IMR-90 (cell line): ENCODE measurements around the gene ACSL1. TPM values are rescaled to one million over a fixed set of nuclear protein-coding genes. Genes with fewer than 3 reads are reported as not detected.

ENCODE experiments used
- ATAC-seq: fragments of 200-7000 bp; cut with Tn5 transposase; 2 replicates; pipeline ENCODE4 v1.9.1; 2020; ENCODE audit warnings: low read depth, mild to moderate bottlenecking, moderate library complexity
- BruUV-seq: library from RNA; stranded (reverse); fragments of 400-500 nt; replicated peaks from 2 replicates; lab custom pipeline; 2021; lab: Mats Ljungman, UMichigan
- CTCF ChIA-PET: fragments of 300-600 bp; formaldehyde crosslinking; extraction: SDS; loops from one replicate; lab custom pipeline; 2021; ENCODE audit warnings: antibody characterized with exemption; lab: Yijun Ruan, JAX
- POLR2A ChIA-PET: fragments of 300-600 bp; sonication (Branson Sonifier 250); formaldehyde crosslinking; loops from one replicate; lab custom pipeline; 2022; ENCODE audit warnings: antibody characterized with exemption; ENCODE audit not compliant: unreplicated experiment; lab: Charles Lee
- DNase-seq: peaks from one replicate; pipeline ENCODE4 v3.0.0; 2013
- H2AFZ ChIP-seq: replicated peaks from 2 replicates; pipeline ENCODE3; 2013; ENCODE audit warnings: low read length, mild to moderate bottlenecking; ENCODE audit not compliant: poor library complexity
- H2AK5ac ChIP-seq: 2 replicates; pipeline ENCODE4 v1.6.1; 2013; ENCODE audit warnings: low read depth, low read length, inconsistent platforms
- H2AK9ac ChIP-seq: replicated peaks from 2 replicates; pipeline ENCODE3; 2013; ENCODE audit warnings: mild to moderate bottlenecking, low read depth, low read length, moderate library complexity; ENCODE audit not compliant: poor library complexity
- H2BK120ac ChIP-seq: 2 replicates; pipeline ENCODE4 v1.6.1; 2013; ENCODE audit warnings: low read depth, low read length, inconsistent platforms
- H2BK15ac ChIP-seq: 3 replicates; pipeline ENCODE4 v1.6.1; 2013; ENCODE audit warnings: low read depth, low read length, inconsistent platforms
- H2BK20ac ChIP-seq: 2 replicates; pipeline ENCODE4 v1.6.1; 2013; ENCODE audit warnings: low read depth, mild to moderate bottlenecking, inconsistent platforms, low read length, moderate library complexity
- H2BK5ac ChIP-seq: 2 replicates; pipeline ENCODE4 v1.6.1; 2013; ENCODE audit warnings: mild to moderate bottlenecking, low read depth, low read length, inconsistent platforms; ENCODE audit not compliant: poor library complexity, severe bottlenecking
- H3K14ac ChIP-seq: replicated peaks from 2 replicates; pipeline ENCODE4 v1.6.1; 2013; ENCODE audit warnings: low read depth, low read length, inconsistent platforms
- H3K18ac ChIP-seq: 2 replicates; pipeline ENCODE4 v1.6.1; 2013; ENCODE audit warnings: low read depth, low read length, control low read depth
- H3K23ac ChIP-seq: 2 replicates; pipeline ENCODE4 v1.6.1; 2013; ENCODE audit warnings: low read depth, low read length, inconsistent platforms
- H3K27ac ChIP-seq: 2 replicates; pipeline ENCODE4 v1.5.1; 2013; ENCODE audit warnings: mild to moderate bottlenecking, control low read depth, low read length; ENCODE audit not compliant: insufficient read depth
- H3K27me3 ChIP-seq: 2 replicates; pipeline ENCODE4 v1.6.1; 2013; ENCODE audit warnings: low read length; ENCODE audit not compliant: control insufficient read depth, insufficient read depth
- H3K36me3 ChIP-seq: 2 replicates; pipeline ENCODE4 v1.6.1; 2013; ENCODE audit warnings: low read length, mixed read lengths; ENCODE audit not compliant: control insufficient read depth, insufficient read depth
- H3K4ac ChIP-seq: 2 replicates; pipeline ENCODE4 v1.6.1; 2013; ENCODE audit warnings: low read depth, low read length, inconsistent platforms
- H3K4me1 ChIP-seq: 2 replicates; pipeline ENCODE4 v1.6.1; 2013; ENCODE audit warnings: low read length, mixed read lengths; ENCODE audit not compliant: control insufficient read depth, insufficient read depth
- H3K4me2 ChIP-seq: 2 replicates; pipeline ENCODE4 v1.6.1; 2013; ENCODE audit warnings: low read depth, mild to moderate bottlenecking, control low read depth, low read length, moderate library complexity
- H3K4me3 ChIP-seq: 2 replicates; pipeline ENCODE4 v1.5.1; 2013; ENCODE audit warnings: low read depth, mild to moderate bottlenecking, control low read depth, low read length, moderate library complexity; ENCODE audit not compliant: insufficient read depth
- H3K56ac ChIP-seq: 2 replicates; pipeline ENCODE4 v1.6.1; 2013; ENCODE audit warnings: low read length, inconsistent platforms; ENCODE audit not compliant: insufficient read depth; ENCODE audit errors: extremely low read depth
- H3K79me1 ChIP-seq, 2 experiments: 2 replicates each; pipeline ENCODE4 v1.6.1; 2013; ENCODE audit warnings: low read length in 2 of 2, inconsistent platforms in 1 of 2, low read depth in 1 of 2
- H3K9ac ChIP-seq: 2 replicates; pipeline ENCODE4 v1.6.1; 2013; ENCODE audit warnings: low read depth, low read length, control low read depth
- H3K9me1 ChIP-seq: 2 replicates; pipeline ENCODE4 v1.6.1; 2013; ENCODE audit warnings: low read length, inconsistent platforms; ENCODE audit not compliant: insufficient read depth
- H3K9me3 ChIP-seq: 2 replicates; pipeline ENCODE4 v1.6.1; 2013; ENCODE audit warnings: low read length; ENCODE audit not compliant: control insufficient read depth, insufficient read depth
- H4K20me1 ChIP-seq: 2 replicates; pipeline ENCODE4 v1.6.1; 2013; ENCODE audit warnings: low read length, inconsistent platforms; ENCODE audit not compliant: insufficient read depth
- H4K5ac ChIP-seq: 2 replicates; pipeline ENCODE4 v1.6.1; 2013; ENCODE audit warnings: mild to moderate bottlenecking, low read depth, low read length, control low read depth
- H4K8ac ChIP-seq, 2 experiments: 2 replicates each; pipeline ENCODE4 v1.6.1; 2013; ENCODE audit warnings: low read depth in 2 of 2, low read length in 2 of 2, control low read depth in 1 of 2, inconsistent platforms in 1 of 2
- H4K91ac ChIP-seq: 2 replicates; pipeline ENCODE4 v1.6.1; 2013; ENCODE audit warnings: low read depth, low read length, inconsistent platforms; ENCODE audit not compliant: insufficient read depth
- CEBPB ChIP-seq: IDR thresholded peaks from 2 replicates; pipeline ENCODE4 v1.6.1; 2012; ENCODE audit warnings: low read depth, low read length, improper control_type of control experiment
- MAFK ChIP-seq: IDR thresholded peaks from 2 replicates; pipeline ENCODE4 v1.6.1; 2012; ENCODE audit warnings: low read depth, low read length, improper control_type of control experiment
- MXI1 ChIP-seq: IDR thresholded peaks from 2 replicates; pipeline ENCODE4 v1.6.1; 2012; ENCODE audit warnings: low read depth, mild to moderate bottlenecking, low read length, moderate library complexity, borderline replicate concordance
- NFE2L2 ChIP-seq: fragments of 150-350 bp; IDR thresholded peaks from 2 replicates; pipeline ENCODE4 v1.6.1; 2016; ENCODE audit warnings: low read depth, mild to moderate bottlenecking, low read length
- RAD21 ChIP-seq: IDR thresholded peaks from 2 replicates; pipeline ENCODE4 v1.6.1; 2012; ENCODE audit warnings: low read length, improper control_type of control experiment
- USF2 ChIP-seq: fragments of 150-350 bp; IDR thresholded peaks from 2 replicates; pipeline ENCODE4 v1.6.1; 2017; ENCODE audit warnings: mild to moderate bottlenecking, antibody characterized with exemption, low read length, low read depth
- WGBS, 2 experiments: methylation state at CpG; one replicate each; pipeline versions ENCODE4 v1.1.5 to v1.1.7; 2013; ENCODE audit warnings: missing lambda C conversion rate in 2 of 2; ENCODE audit not compliant: insufficient read length in 1 of 2; ENCODE audit errors: extremely low coverage in 2 of 2; 5-methylcytosine and 5-hydroxymethylcytosine counted together
- dilution Hi-C: fragments of 300-500 bp; cut with HindIII; formaldehyde crosslinking; loops from one replicate; pipeline ENCODE4 v1.14.3; 2018; ENCODE audit warnings: low sequenced_read_pairs; ENCODE audit not compliant: unreplicated experiment
- in situ Hi-C: fragments of 300-500 bp; cut with MboI; formaldehyde crosslinking; loops from 3 replicates; pipeline ENCODE4 v1.14.3; 2019; ENCODE audit warnings: low sequenced_read_pairs, inconsistent platforms, mixed read lengths
- intact Hi-C: fragments of 100-400 bp; cut with micrococcal nuclease; formaldehyde crosslinking; loops from 2 replicates; pipeline ENCODE4 v1.10.0; 2022
- polyA plus RNA-seq, 3 experiments: library from polyadenylated mRNA; depleted of rRNA; stranded (reverse); fragments of >200 nt; gene quantifications; 2 replicates each; pipeline ENCODE4 v1.2.3, GENCODE V29; 2012; ENCODE audit warnings: low replicate concordance in 1 of 3
- total RNA-seq: library from RNA; depleted of rRNA; stranded (reverse); fragments of >200 nt; gene quantifications from 2 replicates; pipeline ENCODE4 v1.2.3, GENCODE V29; 2012

The ACSL1 gene
- total and polyA plus RNA-seq, 2 of the 4 experiments (the other 2 are of a cell fraction), result 14.4 to 26.0 TPM

DNA sequence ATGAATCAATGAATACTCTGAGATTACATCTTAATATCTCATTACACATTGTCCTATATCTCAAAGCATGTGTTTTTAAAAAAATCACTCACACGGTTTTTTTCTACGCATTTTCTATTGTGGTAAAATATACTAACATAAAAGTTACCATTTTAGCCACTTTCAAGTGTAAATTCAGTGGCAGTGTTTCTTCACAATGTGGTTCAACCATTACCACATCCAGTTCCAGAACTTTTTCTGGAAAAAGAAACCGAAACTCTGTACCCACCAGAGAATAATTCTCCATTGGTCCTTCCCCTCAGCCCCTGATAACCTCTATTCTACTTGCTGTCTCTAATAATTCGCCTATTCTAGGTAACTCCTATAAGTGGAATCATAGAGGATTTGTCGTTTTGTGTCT lies 35.3 kb upstream of the ACSL1 start:
- no CpG with 5 or more reads among the region's 5 CpGs for WGBS, 2 experiments

More for the DNA sequence above, 35.3 kb upstream of the ACSL1 start:
- no peak overlapping the region for H2AFZ ChIP-seq
- H2BK5ac ChIP-seq, result no peak overlapping the region
- H3K36me3 ChIP-seq, result no peaks in the 10 kb centered on the region
- H3K9me1 ChIP-seq, result no peaks in the 10 kb centered on the region
- dilution Hi-C loops, result no loop called here
- no peaks in the 10 kb centered on the region for H4K20me1 ChIP-seq
- no peak overlapping the region for H2BK20ac ChIP-seq
- in situ Hi-C loops, result no loop called here
- BruUV-seq, result no TSS peak
- H4K91ac ChIP-seq, result no peak overlapping the region
- no peak overlapping the region for H2BK15ac ChIP-seq
- no peak overlapping the region for H3K56ac ChIP-seq
- no peak overlapping the region for H3K14ac ChIP-seq
- DNase-seq (no peak), ATAC-seq (no peak)
- no peak overlapping the region for H2BK120ac ChIP-seq
- no peaks in the 10 kb centered on the region for H3K9me3 ChIP-seq
- intact Hi-C loops, result no loop called here
- H2AK9ac ChIP-seq, result no peak overlapping the region
- ChIA-PET POLR2A (no interaction called here), CTCF (no interaction called here)
- no peak overlapping the region for H3K18ac ChIP-seq
- no peaks in the 10 kb centered on the region; the same call in 1 of the 2 replicates for H3K27me3 ChIP-seq
- no peak overlapping the region for H3K9ac ChIP-seq
- no peaks in the 10 kb centered on the region for H3K79me1 ChIP-seq
- H3K4me2 ChIP-seq, result no peak overlapping the region
- no peak overlapping the region for H3K4ac ChIP-seq
- no peak overlapping the region for H3K23ac ChIP-seq
- TF ChIP-seq USF2, result no peak
- no peak for TF ChIP-seq NFE2L2
- TF ChIP-seq MXI1, result no peak
- no peak for TF ChIP-seq MAFK
- TF ChIP-seq CEBPB, result no peak
- TF ChIP-seq RAD21, result no peak
- H3K4me1 ChIP-seq, result no peaks in the 10 kb centered on the region
- H3K4me3 ChIP-seq, result no peak overlapping the region
- H2AK5ac ChIP-seq, result no peak overlapping the region
- no peak overlapping the region for H4K8ac ChIP-seq
- no peak overlapping the region for H3K27ac ChIP-seq
- H4K5ac ChIP-seq, result no peak overlapping the region
